A549 (cell line): Measurements from ENCODE around the gene LMAN1L.
A peak's percentile ranks its signal among the peaks of the same experiment; 100 is the strongest.

Experiments used
- BHLHE40 ChIP-seq: IDR thresholded peaks from 2 replicates; pipeline ENCODE4 v1.6.1; 2012; ENCODE audit warnings: low read depth, low read length, inconsistent platforms
- CTCF ChIP-seq: fragments of >200 bp; sonication (Bioruptor Twin); formaldehyde crosslinking; IDR thresholded peaks from 3 replicates; pipeline ENCODE4 v1.5.1; 2016
- HMGXB4 ChIP-seq: fragments of 250-450 bp; sonication (Bioruptor Pico); IDR thresholded peaks from 2 replicates; pipeline ENCODE4 v1.5.0; 2021; ENCODE audit warnings: mild to moderate bottlenecking, moderate library complexity, borderline replicate concordance
- MYC ChIP-seq: IDR thresholded peaks from 2 replicates; pipeline ENCODE4 v1.6.1; 2012; ENCODE audit warnings: mild to moderate bottlenecking, inconsistent platforms, low read length, improper control_type of control experiment, borderline replicate concordance
- PHF8 ChIP-seq: fragments of 200-600 bp; sonication (generic); IDR thresholded peaks from 2 replicates; pipeline ENCODE4 v1.6.1; 2016; ENCODE audit warnings: low read depth, mild to moderate bottlenecking, antibody characterized with exemption, moderate library complexity, borderline replicate concordance
- POLR2A ChIP-seq: IDR thresholded peaks from 2 replicates; pipeline ENCODE4 v1.6.1; 2012; ENCODE audit warnings: mild to moderate bottlenecking, low read length
- RARB ChIP-seq: fragments of 250-450 bp; sonication (Bioruptor Pico); IDR thresholded peaks from 2 replicates; pipeline ENCODE4 v1.8.0; 2021; ENCODE audit warnings: mild to moderate bottlenecking, moderate library complexity
- REST ChIP-seq: fragments of 200-600 bp; sonication (generic); IDR thresholded peaks from 2 replicates; pipeline ENCODE4 v1.6.1; 2016; ENCODE audit warnings: antibody characterized with exemption, mild to moderate bottlenecking, moderate library complexity

GRCh38 chr15:74781431-74782258 is 31.0 kb upstream of the LMAN1L start, which contains the start of gene CSK:
- TF ChIP-seq RARB (CRISPR knock-in tag) (no peak), POLR2A (peak; percentile 88), CTCF (peak; percentile 97), MYC (no peak), REST (no peak), HMGXB4 (no peak), BHLHE40 (no peak), PHF8 (no peak)
